Glutamatergic neuron (in vitro differentiated cells): ENCODE measurements around the gene KRTCAP3. TPM values are rescaled to one million over a fixed set of nuclear protein-coding genes. Genes with fewer than 3 reads are reported as not detected.
A peak's percentile ranks its signal among the peaks of the same experiment; 100 is the strongest.

Experiments
- DNase-seq: peaks from one replicate; pipeline ENCODE4 v3.0.0; 2022
- H3K27ac Mint-ChIP-seq: one replicate; pipeline ENCODE4 v1.8.0; 2020; ENCODE audit warnings: mild to moderate bottlenecking, mixed read lengths, inconsistent platforms; ENCODE audit not compliant: unreplicated experiment
- H3K27me3 Mint-ChIP-seq: one replicate; pipeline ENCODE4 v1.8.0; 2020; ENCODE audit warnings: mild to moderate bottlenecking, moderate library complexity, mixed read lengths, inconsistent platforms; ENCODE audit not compliant: unreplicated experiment
- H3K36me3 Mint-ChIP-seq: one replicate; pipeline ENCODE4 v1.8.0; 2020; ENCODE audit warnings: mild to moderate bottlenecking, mixed read lengths, inconsistent platforms; ENCODE audit not compliant: unreplicated experiment
- H3K4me1 Mint-ChIP-seq: one replicate; pipeline ENCODE4 v1.8.0; 2020; ENCODE audit warnings: mild to moderate bottlenecking, low read depth, mixed read lengths, inconsistent platforms; ENCODE audit not compliant: unreplicated experiment
- H3K4me3 Mint-ChIP-seq: one replicate; pipeline ENCODE4 v1.8.0; 2020; ENCODE audit warnings: mild to moderate bottlenecking, mixed read lengths, inconsistent platforms; ENCODE audit not compliant: unreplicated experiment
- H3K9me3 Mint-ChIP-seq: one replicate; pipeline ENCODE4 v1.8.0; 2020; ENCODE audit warnings: mild to moderate bottlenecking, moderate library complexity, mixed read lengths, inconsistent platforms; ENCODE audit not compliant: unreplicated experiment
- total RNA-seq: library from RNA; stranded (reverse); fragmentation: NEBNext Ultra II Directional; extraction: Animal tissue kit (Norgen Biotek cat#: 25700); gene quantifications from one replicate; pipeline ENCODE4 v1.2.1, GENCODE V29; 2021; ENCODE audit not compliant: unreplicated experiment
- TF ChIP-seq, protein P1 (sequence below): fragments of 200-600 bp; sonication (generic); IDR thresholded peaks from one replicate; pipeline ENCODE4 v1.5.0; 2021; ENCODE audit not compliant: partially characterized antibody, unreplicated experiment

Gene KRTCAP3
- total RNA-seq, 1 donor from 2014 or later = 4.2 TPM

DNA sequence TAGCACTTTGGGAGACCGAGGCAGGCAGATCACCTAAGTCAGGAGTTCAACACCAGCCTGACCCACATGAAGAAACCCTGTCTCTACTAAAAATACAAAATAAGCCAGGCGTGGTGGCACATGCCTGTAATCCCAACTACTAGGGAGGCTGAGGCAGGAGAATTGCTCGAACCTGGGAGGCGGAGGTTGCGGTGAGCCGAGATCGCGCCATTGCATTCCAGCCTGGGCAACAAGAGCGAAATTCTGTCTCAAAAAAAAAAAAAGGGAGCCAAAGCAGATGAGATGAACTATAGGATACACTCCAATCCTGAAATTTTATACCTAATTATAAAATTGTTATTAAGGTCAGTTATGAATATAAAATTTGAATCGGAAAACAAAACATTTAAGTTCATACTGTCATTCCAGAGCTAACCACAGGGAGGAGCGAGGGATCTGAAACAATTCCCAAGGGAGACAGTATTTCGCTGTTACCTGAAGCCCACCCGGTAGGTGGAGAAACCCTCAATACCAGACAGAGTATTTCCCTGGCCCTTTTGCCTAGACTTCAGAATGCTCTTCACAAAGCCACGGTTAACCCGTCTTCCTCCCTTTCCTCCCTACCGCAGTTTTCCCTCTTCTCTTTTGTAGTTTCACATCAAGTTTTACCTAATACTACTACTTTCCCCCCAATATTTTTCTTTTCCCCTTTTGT is 34.2 kb upstream of the KRTCAP3 start:
- H3K4me3 Mint-ChIP-seq = peak overlapping the region; percentile 94
- peaks cover 13% of the 10 kb centered on the region for H3K4me1 Mint-ChIP-seq
- no peak for DNase-seq
- H3K36me3 Mint-ChIP-seq = peaks cover 4% of the 10 kb centered on the region
- TF ChIP-seq, protein P1, sequence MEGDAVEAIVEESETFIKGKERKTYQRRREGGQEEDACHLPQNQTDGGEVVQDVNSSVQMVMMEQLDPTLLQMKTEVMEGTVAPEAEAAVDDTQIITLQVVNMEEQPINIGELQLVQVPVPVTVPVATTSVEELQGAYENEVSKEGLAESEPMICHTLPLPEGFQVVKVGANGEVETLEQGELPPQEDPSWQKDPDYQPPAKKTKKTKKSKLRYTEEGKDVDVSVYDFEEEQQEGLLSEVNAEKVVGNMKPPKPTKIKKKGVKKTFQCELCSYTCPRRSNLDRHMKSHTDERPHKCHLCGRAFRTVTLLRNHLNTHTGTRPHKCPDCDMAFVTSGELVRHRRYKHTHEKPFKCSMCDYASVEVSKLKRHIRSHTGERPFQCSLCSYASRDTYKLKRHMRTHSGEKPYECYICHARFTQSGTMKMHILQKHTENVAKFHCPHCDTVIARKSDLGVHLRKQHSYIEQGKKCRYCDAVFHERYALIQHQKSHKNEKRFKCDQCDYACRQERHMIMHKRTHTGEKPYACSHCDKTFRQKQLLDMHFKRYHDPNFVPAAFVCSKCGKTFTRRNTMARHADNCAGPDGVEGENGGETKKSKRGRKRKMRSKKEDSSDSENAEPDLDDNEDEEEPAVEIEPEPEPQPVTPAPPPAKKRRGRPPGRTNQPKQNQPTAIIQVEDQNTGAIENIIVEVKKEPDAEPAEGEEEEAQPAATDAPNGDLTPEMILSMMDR = peak; percentile 83
- H3K9me3 Mint-ChIP-seq = no peaks in the 10 kb centered on the region
- H3K27ac Mint-ChIP-seq = peak overlapping the region; percentile 22
- peaks cover 7% of the 10 kb centered on the region for H3K27me3 Mint-ChIP-seq

DNA sequence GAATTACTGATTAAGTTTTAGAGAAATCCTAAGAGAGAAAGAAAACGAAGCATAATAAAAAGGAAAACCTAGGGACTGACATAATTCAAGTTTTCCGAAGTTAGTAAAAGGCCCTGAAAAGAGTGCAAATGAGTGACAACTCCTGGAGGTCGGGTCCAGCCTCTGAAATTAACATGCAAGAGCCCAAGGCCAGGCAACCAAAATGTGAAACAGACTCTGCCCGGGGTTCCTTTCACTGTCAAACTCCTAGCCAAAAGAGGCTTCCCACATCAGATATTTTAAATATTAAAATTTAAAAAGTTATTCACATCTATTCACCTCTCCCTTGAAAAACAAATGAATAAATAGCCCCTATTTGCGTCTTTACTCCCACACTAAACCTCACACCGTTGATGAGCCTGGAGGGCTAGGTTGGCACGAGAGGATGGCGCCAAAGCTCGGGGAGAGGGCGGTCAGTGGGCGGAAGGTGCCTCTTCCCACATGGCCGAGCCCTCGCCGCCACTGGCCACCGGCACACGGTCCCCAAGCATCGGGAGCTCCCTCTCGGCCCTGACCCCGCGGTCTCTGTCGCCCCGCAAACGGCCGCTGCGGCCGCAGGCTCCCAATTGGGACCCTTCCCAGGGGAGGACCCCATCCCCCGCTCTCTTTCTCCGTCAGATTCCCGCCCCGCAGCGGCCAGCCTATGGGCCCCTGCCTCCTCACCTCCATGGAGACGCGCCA is 33.4 kb upstream of the KRTCAP3 start:
- DNase-seq = peak; percentile 54
- peaks cover 13% of the 10 kb centered on the region for H3K4me1 Mint-ChIP-seq

DNA sequence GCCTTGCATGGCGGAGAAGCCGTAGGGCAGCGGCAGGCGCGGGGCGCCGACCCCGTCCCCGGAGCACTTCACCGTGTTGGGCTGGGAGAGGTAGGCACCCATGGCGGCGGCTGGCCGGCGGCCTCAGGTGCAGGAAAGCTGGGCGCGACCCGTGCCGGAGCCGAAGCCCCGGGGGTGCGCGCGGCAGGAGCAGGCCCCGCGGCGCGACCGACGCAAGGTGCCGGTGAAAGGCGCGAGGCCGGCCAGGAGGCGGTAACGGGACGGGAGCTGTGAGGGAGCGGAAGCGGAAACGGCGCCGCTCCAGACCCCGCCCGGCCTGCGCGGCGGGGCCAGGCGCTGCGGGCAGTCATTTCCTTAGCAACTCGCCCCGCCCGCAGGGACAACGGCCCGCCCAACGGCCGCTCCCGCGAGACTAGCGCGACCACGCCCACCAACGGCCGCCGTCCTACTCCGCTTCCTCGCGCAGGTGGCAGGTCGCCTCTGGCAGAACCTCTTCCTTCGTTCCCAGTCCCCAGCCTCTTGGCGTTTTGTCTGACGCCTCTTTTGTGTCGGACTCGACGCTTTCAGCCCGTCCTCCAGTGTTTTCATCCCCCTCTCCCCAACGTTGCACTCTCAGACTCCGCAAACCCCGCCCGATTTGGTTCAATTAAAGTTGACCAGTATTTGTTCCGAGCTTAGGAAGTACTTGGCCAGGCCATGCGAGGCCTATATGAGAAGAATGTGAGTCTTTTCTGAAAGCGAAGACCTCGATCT is 32.7 kb upstream of the KRTCAP3 start, which contains the start of gene PPM1G:
TSS of gene PPM1G (minus strand) at position 271 of the 753 bp plus-strand sequence. CDS start at position 102, 169 bp downstream.
- H3K27ac Mint-ChIP-seq = peak within 1 kb of the TSS; percentile 88
- peaks cover 4% of the 10 kb centered on the region for H3K36me3 Mint-ChIP-seq
- H3K4me3 Mint-ChIP-seq = peak within 1 kb of the TSS; percentile 94
- DNase-seq = peak; percentile 98
- no peaks in the 10 kb centered on the region for H3K9me3 Mint-ChIP-seq
- peaks cover 7% of the 10 kb centered on the region for H3K27me3 Mint-ChIP-seq
- TF ChIP-seq, protein P1 = no peak
- peaks cover 13% of the 10 kb centered on the region for H3K4me1 Mint-ChIP-seq

More for the DNA sequence above, 33.4 kb upstream of the KRTCAP3 start:
- TF ChIP-seq, protein P1 = no peak
- peaks cover 7% of the 10 kb centered on the region for H3K27me3 Mint-ChIP-seq
- H3K9me3 Mint-ChIP-seq = no peaks in the 10 kb centered on the region
- H3K4me3 Mint-ChIP-seq = peak overlapping the region; percentile 94
- H3K36me3 Mint-ChIP-seq = peaks cover 4% of the 10 kb centered on the region
- H3K27ac Mint-ChIP-seq = peak overlapping the region; percentile 22

DNA sequence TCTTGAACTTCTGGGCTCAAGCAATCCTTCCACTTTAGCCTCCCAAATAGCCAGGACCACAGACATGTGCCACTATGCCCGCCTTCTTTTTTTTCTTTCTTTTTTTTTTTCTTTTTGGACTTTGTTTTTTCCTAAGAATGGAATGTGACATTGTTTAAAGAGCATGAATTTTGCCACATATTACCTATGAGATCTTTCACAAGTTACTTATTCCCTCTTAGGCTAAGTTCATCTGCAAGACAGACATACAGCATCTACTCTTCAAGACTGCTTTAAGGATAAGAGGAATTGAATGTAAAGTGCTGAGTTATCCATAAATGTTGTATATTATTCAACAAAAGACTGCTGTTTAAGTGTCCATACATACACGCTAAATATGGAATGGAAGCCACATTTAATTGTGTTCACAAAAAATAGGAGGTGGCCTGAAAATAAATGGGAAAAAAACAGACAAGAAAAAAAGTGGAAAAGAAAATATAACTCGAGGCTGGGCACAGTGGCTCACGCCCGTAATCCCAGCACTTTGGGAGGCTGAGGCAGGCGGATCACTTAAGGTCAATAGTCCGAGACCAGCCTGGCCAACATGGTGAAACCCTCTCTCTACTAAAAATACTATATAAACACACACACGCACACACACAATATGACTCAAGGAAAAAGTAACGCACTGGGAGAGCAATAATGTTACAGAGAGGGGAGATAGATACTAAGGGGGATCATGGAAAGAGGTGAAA is 29.6 kb upstream of the KRTCAP3 start:
- H3K36me3 Mint-ChIP-seq = peaks cover 4% of the 10 kb centered on the region
- no peak for DNase-seq
- no peaks in the 10 kb centered on the region for H3K9me3 Mint-ChIP-seq
- H3K27me3 Mint-ChIP-seq = peaks cover 8% of the 10 kb centered on the region
- TF ChIP-seq, protein P1 = no peak
- no peak overlapping the region for H3K4me3 Mint-ChIP-seq
- no peak overlapping the region for H3K27ac Mint-ChIP-seq
- H3K4me1 Mint-ChIP-seq = peaks cover 10% of the 10 kb centered on the region
